MM.1S (cell line): ENCODE results near the gene EML1.

Experiments used
- EZH2 ChIP-seq: fragments of 300-600 bp; sonication (generic); optimal IDR thresholded peaks from 2 replicates; pipeline ENCODE3; 2017; ENCODE audit warnings: low read depth, mild to moderate bottlenecking, antibody characterized with exemption, low read length, mixed read lengths
- EZH2phosphoT487 ChIP-seq: fragments of 300-600 bp; sonication (generic); IDR thresholded peaks from 2 replicates; pipeline ENCODE4 v1.6.1; 2018; ENCODE audit warnings: antibody characterized with exemption, low read length
- TF ChIP-seq, protein P1 (sequence below): fragments of 300-600 bp; sonication (generic); IDR thresholded peaks from 2 replicates; pipeline ENCODE4 v1.5.1; 2016; ENCODE audit warnings: antibody characterized with exemption, low read length, mixed read lengths

GRCh38 chr14:99984036-99984435, 190.8 kb downstream of the EML1 start:
- TF ChIP-seq, protein P1, sequence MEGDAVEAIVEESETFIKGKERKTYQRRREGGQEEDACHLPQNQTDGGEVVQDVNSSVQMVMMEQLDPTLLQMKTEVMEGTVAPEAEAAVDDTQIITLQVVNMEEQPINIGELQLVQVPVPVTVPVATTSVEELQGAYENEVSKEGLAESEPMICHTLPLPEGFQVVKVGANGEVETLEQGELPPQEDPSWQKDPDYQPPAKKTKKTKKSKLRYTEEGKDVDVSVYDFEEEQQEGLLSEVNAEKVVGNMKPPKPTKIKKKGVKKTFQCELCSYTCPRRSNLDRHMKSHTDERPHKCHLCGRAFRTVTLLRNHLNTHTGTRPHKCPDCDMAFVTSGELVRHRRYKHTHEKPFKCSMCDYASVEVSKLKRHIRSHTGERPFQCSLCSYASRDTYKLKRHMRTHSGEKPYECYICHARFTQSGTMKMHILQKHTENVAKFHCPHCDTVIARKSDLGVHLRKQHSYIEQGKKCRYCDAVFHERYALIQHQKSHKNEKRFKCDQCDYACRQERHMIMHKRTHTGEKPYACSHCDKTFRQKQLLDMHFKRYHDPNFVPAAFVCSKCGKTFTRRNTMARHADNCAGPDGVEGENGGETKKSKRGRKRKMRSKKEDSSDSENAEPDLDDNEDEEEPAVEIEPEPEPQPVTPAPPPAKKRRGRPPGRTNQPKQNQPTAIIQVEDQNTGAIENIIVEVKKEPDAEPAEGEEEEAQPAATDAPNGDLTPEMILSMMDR = no peak
- no peak for TF ChIP-seq EZH2
- TF ChIP-seq EZH2phosphoT487 = no peak
